Measurements from ENCODE around the gene TBX3.

- no peak for TF ChIP-seq GATA3 (IDR thresholded peaks at IDR 0.05; ENCODE audit: low read depth, low read length)
- TF ChIP-seq GATA2 (IDR thresholded peaks at IDR 0.05; ENCODE audit: low read depth, low read length) = no peak
Observed at GRCh38 chr12:114665411-114666260, 18.3 kb downstream of the TBX3 start.

Measured in SH-SY5Y (cell line).